ENCODE data around the gene ERCC2.
"Not testable (repeated sequence)": the region's sequence is repeated elsewhere in the genome, so short reads cannot be mapped to it uniquely, and the experiment has no call there.

Gene ERCC2

DNA sequence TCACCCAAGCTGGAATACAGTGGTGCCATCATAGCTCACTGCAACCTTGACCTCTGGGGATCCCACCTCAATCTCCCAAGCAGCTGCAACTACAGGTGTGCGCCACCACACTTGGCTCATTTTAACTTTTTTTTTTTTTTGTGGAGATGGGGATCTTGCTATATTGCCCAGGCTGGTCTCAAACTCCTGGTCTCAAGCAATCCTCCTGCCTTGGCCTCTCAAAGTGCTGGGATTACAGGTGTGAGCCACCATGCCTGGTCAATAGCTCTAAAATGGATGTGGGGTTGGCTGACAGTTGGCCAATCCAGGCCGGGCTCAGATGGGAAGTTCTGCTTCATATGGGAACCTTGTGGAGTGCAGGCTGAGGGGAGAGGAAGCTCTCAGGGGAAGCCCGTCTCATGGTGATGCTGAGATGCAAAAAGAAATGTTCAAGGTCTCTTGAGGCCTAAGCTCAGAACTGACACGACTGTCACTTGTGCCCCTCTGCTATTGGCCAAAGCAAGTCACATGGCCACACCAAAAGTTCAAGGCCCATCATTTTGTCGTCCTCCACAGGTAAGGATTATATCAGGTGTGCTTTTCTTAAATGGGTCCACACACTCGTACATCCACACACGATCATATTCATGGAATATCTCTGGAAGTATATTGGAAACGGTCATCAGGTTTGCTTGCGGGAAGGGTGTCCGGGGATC is 36.6 kb downstream of the ERCC2 start:
- DNase-seq (ENCODE audit: low spot score): no peak

DNA sequence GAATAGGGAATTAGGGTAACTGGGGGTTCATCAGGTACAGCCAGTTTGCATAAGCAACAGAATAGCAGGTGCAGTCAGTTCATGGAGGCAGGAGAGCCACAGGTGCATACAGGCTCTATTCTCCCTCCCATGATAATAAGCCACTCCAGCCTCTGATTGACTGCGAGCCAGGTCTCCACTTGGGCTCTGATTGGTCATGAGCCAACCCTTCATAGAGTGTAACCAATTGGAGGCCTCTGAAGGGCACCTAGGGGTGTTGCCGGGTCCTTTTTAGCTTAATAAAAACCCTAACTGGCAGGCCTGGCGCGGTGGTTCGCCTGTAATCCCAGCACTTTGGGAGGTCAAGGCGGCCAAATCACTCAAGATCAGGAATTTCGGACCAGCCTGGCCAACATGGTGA is 39.0 kb downstream of the ERCC2 start:
- DNase-seq (ENCODE audit: low spot score): no peak

DNA sequence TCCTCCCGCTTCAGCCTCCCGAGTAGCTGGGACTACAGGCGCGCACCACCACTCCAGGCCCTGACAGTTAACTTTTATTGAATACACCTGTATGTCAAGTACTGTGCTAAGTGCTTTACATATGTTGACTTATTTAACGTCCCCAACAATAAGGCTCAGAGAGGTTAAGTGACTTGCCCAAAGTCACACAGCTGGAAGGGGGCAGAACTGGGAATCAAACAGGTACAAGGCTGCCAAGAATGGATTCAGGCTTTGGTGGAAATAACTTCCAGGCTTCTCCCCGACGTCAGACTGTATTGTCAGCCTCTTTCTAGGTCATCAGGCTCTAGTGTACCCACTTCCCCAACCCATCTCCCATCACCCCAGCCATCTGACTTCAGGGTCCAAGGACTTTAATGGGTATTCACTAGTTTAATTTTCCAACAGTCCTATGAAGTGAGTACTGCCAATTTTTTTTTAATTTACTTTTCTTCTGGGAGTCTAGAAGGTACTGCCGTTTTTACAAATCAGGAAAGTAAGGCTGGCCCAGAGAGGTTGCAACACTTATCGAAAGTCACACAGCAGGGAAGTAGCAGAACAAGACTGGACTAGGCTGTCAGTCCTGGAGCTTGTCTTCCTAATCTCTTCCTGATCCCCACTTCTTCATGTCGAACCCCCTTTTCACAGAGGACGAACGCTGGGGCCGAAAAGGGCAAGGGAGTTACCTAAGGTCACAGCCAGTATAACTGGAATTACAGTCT is 42.8 kb downstream of the ERCC2 start:
- DNase-seq (ENCODE audit: low spot score): no peak

DNA sequence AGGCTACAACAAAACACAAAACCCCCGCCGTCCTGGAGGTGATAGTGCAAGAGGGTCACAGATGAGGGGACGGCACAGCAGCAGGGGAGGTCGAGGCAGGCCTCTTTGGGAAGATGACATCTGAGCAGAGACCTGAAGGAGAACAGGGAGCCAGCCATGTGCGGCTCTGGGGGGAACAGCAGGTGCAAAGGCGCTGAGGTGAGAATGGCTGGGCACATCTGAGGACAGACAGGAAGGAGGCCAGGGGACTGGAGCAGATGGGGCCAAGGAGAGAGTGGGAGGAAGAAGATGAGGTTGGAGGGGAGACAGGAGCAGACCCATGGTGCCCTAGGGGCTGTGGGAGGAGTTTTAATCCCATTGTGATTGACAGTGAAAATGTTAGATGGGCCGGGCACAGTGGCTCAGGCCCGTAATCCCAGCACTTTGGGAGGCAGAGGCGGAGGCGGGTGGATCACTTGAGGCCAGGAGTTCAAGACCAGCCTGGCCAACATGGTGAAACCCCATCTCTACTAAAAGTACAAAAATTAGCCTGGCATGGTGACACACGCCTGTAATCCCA is 45.9 kb downstream of the ERCC2 start:
- DNase-seq (ENCODE audit: low spot score): no peak

DNA sequence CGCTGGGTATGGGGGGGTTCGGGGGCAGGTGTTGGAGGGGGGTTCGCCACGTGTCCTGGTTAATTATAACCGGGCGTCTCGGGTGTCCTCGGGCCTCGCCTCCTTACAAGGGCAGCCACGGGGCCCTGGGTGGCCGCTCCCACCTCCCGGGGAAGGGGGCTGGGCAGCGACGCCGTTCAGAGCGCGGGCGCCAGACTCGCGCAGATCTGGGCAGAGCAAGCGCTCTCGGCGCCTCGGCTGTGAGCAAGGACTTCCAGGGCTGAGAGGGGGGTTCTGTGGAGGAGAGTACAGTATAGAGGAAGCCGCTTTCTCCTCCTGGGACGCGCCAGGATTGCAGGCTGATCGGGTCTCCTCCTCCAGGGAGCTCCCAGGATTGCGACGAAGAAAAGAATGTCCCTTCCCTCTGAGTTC is 46.7 kb downstream of the ERCC2 start:
- no peak for DNase-seq (ENCODE audit: low spot score)

DNA sequence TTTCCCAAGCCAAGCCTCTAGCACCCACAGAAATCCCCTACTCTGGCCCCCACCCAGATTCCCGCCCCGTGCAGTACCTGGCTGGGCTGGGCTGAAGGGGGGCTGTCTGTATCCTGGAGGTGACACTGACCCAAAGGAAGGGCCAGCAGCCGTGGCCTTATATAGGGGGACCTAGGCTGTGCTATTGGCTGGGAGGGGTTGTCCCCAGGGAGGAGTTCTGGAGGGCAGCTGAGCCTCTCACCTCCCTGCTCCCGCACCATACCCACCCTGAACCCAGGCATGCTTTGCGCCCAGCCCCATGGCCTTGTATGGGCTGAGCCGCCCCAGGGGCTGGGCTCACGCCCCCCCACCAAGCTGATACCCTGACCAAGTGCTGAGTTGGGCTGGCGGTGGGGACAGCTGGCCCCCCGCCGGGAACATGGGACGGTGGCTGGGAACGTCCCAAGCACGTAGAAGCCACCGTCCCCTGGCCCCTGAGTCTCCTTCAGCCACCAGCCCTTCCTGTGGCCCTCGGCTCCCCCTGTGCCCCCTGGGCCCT is 47.6 kb downstream of the ERCC2 start, which contains the start of gene CKM:
TSS of gene CKM (minus strand) at position 132 of the 538 bp plus-strand sequence. CDS start 3,162 bp downstream, outside the sequence.
- DNase-seq (ENCODE audit: low spot score): no peak

DNA sequence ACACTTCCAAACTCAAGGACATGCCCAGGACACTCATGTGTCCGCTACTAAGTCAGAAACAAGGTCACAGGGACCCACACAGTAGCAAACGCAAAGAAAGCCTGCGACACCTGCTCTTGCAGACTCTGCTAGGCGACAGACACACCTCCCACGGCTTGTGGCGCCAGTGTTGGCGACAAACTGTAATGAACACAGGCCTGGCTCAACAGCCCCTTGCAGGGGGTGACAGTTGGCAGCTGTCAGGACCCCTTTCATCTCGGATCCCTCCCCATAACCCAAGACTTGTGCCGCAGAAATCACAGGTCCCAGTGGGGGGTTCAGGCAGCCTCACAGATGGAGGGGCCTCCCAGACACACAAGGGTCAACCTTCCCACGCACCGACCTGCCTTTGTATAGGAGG is 48.1 kb downstream of the ERCC2 start:
- DNase-seq (ENCODE audit: low spot score): no peak

DNA sequence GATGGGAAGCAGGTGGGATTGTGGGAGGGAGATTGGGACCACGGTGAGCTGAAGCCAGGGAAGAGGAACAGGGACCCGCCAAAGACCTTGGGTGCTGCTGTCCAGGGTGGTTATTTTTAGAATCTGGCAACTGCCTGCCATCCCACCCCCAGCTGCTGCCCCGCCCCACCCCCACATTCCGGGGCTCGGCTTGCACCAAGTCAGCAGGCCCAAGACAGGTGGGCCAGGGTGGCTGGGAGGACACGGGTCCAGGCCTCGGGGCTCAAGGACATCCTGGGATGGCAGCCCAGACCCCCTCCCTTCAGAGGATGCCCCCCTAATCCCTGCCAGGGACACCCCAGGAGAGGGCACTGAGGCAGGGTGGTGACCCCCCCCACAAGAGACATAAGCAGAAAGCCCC is 48.5 kb downstream of the ERCC2 start:
- DNase-seq (ENCODE audit: low spot score): no peak

DNA sequence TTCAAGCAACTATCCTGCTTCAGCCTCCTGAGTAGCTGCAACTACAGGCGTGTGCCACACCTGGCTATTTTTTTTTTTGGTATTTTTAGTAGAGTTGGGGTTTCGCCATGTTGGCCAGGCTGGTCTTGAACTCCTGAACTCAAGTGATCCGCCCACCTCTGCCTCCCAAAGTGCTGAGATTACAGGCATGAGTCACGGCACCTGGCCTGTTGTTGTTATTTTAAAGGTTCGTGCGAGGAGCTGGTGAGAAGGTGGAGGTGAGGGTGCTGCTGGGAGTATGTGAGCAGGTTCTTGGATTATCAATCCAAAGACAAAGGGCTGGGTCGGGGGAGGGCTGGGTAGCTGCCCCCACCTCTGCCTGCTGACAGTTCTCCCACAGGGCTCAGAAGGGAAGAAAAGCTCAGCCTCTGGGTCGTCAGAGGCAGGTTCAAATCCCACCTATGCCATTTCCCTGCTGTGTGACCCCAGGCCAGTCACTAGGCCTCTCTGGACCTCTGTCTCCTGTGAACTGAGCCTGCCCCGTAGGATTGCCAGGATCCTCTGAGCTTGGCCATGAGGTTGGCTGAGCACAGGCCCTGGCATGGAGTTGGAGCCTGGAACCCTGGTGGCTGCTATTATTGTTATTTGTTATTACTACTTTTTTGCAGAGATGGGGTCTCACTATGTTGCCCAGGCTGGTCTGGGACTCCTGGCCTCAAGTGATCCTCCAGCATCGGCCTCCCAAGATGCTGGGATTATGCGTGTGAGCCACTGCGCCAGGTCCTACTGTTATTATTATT is 49.2 kb downstream of the ERCC2 start:
- no peak for DNase-seq (ENCODE audit: low spot score)

DNA sequence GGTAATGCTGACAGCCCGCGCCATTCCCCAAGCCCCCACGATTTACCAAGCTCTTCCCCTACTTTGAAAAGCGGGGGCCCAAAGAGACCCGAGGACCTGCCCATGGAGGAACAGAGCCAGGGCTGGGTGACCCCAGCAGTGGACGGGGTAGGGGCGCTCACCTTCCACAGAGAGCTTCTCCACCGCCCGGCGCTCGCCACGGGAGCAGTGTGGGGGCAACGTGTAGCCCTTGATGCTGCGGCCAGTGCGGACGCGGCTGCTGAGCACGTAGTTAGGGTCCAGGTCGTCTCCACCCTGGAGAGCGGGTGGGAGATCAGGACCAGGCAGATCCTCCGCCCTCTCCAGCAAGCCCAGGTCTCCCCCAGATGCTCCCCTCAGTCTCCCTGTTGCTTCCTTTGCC is 55.1 kb downstream of the ERCC2 start:
- DNase-seq (ENCODE audit: low spot score): no peak

DNA sequence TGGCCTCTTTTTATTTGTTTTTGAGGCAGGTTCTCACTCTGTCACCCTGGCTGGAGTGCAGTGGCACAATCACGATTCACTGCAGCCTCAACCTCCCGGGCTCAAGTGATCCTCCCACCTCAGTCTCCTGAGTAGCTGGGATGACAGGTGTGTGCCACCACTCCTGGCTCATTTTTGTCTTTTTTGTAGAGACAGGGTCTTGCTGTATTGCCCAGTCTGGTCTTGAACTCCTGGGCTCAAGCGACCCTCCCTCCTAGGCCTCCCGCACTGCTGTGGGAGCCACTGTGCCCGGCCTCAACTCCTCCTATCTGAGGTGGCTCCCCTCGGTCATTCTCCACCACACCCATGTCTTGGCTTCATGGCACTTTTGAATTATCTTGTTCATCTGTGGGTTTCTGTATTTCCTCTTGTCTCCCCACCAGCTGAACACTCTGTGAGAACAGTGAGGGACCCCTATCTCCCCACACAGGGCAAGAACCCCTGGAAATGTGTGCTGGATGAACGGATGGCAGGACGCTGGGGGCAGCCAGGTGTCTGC is 55.6 kb downstream of the ERCC2 start:
- no peak for DNase-seq (ENCODE audit: low spot score)

DNA sequence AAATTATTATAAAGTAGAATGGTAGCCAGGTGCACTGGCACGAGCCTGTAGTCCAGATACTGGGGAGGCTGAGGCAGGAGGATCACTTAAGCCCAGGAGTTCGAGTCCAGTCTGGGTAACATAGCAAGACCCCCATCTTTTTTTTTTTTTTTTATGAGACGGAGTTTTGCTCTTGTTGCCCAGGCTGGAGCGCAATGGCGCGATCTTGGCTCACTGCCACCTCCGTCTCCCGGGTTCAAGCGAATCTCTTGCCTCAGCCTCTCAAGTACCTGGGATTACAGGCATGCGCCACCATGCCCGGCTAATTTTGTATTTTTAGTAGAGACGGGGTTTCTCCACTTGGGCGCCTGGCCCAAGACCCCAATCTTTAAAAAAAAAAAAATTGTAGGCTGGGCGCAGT is 58.1 kb downstream of the ERCC2 start:
- DNase-seq (ENCODE audit: low spot score): not testable (repeated sequence)

DNA sequence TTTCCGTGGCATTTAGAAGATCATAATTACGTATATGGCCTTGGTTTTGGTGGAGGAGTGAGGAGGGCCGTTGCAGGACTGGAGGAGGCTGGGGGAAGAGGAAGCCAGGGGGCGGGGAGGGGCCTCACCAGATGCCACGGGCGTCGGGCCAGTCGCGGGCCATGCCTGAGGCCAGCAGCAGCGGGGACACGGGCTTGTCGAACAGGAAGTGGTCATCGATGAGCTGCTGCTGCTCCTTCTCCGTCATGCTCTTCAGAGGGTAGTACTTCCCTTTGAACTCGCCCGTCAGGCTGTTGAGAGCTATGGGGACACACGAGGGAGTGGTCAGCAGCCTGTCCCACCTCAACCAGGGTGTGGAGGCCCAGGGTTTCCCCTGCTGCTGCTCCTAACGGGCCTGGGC is 58.8 kb downstream of the ERCC2 start:
- no peak for DNase-seq (ENCODE audit: low spot score)

DNA sequence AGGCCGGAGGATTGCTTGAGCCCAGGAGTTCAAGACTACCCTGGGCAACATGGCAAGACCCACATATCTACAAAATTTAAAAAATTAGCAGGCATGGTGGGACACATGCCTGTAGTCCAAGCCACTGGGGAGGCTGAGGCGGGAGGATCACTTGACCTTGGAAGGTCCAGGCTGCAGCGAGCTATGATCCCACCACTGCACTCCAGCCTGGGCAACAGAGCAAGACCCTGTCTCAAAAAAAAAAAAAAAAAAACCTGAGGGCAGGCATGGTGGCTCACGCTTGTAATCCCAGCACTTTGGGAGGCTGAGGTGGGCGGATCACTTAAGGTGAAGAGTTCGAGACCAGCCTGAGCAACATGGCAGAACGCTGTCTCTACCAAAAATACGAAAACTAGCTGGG is 61.1 kb downstream of the ERCC2 start:
- DNase-seq (ENCODE audit: low spot score): not testable (repeated sequence)

DNA sequence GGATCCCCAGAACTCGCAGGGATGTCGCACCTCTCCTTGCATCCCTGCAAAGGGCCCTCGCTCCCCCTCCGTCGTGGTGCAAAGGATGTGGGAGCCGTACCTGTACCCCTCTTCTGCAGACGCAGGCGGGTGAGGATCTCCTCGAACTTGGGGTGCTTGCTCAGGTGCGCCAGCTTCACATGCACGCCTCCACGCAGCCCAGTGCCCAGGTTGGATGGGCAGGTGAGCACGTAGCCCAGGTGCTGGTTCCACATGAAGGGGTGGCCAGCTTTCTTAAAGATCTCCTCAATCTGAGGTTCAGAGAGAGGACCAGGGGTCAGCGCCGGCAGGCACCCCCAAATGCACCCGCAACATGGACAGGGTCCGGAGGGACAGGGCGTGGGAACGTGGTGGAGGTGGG is 63.0 kb downstream of the ERCC2 start:
- DNase-seq (ENCODE audit: low spot score): no peak

DNA sequence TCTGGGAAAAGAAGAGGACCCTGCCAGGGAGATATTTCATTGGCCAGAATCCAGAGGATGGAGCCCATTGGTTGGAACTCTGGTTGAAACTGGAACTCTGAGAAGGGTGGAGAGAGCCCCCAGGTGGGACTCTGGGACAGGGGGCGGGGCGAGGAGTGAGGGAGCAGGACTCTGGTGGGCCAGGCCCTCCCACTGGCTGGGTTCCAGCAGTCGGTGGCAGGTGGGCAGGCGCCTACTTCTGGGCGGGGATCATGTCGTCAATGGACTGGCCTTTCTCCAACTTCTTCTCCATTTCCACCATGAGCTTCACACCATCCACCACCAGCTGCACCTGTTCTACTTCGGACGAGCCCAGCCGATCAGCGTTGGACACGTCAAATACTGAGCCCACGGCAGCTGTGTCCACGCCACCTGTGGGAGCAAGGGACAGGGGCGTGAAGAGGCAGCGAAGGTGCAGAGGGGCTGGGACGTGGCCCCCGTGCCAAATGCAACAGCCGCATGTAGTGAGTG is 63.8 kb downstream of the ERCC2 start:
- DNase-seq (ENCODE audit: low spot score): no peak

DNA sequence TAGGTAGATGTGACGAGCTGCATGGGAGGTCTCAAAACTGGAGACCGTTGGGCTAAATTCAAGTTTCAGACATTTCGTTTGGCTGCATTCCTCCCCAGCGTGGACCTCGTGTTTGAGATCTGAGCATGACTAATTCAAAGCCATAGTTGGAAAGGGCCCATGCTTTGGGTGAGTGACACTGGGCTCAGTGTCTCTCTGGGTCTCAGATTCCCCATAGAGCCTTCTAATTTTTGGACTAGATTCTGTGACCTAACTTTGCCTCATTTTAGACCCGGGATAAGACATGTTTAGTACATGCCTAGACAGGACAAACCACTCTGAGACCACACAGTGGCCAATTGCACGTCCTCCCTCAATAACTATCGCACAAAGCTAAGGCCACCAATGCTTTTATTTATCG is 64.3 kb downstream of the ERCC2 start:
- DNase-seq (ENCODE audit: low spot score): no peak

DNA sequence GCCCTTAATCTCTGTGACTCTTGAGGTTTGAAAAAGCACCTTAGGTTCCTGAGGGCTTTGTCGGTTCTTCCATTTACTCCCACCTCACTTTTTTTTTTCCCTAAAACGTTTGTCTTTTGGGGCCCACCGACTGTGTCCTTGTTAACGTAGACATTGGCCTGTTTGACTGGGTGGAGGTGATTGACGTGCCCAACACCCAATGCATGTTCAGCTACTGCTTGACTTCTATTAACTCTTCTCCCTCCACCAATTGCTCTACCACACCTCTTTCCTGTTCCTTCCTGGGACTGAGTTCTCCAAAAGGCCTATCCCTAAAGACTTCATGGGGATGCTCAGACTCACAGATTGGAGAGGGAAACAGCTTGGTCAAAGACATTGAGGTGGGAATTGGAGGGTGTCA is 65.0 kb downstream of the ERCC2 start:
- no peak for DNase-seq (ENCODE audit: low spot score)

DNA sequence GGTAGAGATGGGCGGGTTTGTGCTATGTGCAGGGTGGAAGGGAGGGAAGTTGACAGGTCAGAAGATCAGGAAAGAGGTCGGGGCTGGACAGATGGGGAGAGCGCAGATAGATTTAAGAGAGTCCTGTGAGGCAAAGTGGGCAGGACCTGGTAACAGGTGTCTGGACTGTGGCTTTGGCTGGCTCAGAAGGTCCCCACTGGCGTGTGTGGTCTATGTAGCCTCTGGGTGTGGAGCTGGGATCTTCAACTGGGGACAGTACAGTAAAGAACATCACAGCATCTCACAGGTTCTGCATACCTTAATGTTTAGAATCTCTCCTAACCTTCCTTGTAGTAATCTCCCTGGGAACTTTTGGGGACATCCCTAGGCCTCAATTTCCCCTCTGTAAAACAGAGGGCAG is 65.4 kb downstream of the ERCC2 start:
- no peak for DNase-seq (ENCODE audit: low spot score)

DNA sequence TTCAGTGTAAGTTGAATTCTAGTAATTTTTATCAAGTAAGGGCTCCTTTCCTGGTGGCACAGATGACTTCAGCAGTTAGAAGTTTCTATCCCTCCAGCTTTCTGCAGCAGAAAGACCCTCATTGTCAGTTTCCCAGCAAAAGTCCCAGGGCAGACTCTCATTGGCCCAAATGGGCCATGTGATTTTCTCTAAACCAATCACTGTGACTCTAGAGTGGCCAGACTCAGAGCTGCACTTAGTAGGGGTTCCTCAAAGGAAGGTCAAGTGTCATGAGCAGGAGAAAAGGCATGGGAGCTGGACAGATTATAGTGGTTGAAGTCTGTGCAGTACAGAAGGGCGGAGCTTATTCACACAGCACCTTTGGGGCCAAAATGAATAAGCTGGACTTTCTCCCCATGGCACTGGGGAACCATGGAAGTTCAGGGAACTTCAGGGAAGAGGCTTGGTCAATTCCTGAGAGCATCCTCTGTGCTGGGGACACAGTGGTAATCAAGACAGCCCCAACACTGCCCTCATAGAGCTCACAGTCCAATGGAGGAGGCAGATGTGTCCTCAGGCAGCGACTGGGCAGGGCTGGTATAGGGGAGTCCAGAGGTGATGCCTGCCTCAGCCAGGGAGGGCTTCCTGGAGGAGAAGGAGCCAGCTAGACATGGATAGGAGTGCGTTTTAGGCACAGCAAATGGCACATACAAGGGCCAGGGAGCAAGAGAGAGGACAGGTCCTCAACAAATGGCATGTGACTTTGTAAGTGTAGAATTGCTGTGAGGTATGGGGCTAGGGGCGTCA is 66.0 kb downstream of the ERCC2 start:
- DNase-seq (ENCODE audit: low spot score): no peak
